ENCODE measurements around the gene ARPC1A. TPM values are rescaled to one million over a fixed set of nuclear protein-coding genes. Genes with fewer than 3 reads are reported as not detected.
"Not testable (repeated sequence)": the region's sequence is repeated elsewhere in the genome, so short reads cannot be mapped to it uniquely, and the experiment has no call there.

ARPC1A gene
- polyA plus RNA-seq, 3 donors: 54.5 to 239 (median 109) TPM

- peak overlapping the region; percentile 68 for H3K27ac ChIP-seq (ENCODE audit: low read depth, low read length)
- WGBS, 3 donors: 12 to 71% (median 13%) methylated on average over 12 of the region's 12 CpGs
Measured at GRCh38 chr7:99380032-99380822, 54.5 kb downstream of the ARPC1A start.

GRCh38 chr7:99380823-99381663 lies 55.3 kb downstream of the ARPC1A start:
- 57 to 74% (median 57%) methylated on average over 16 of the region's 16 CpGs for WGBS, 3 donors
- no peak overlapping the region for H3K27ac ChIP-seq (ENCODE audit: low read depth, low read length)

DNA sequence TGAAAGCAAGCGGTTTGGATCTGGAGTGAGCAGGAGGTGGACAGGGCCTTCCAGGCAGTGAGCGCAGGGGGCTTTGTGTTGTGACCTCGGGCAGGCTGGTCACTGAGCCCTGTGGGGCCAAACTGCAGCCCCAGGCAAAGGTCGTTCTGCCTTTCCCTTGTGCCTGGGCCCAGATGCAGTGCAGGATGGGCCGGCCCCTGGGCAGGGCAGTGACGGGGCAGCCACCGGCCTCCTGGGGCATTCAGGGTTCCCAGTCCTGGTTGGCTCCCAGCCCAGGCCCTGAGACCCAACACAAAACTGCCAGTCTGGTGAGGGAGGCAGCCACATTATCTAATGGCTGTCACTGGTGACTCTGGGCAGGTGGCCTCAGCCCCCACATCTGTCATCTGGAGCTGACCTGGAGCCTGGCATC lies 56.0 kb downstream of the ARPC1A start:
- no peak overlapping the region for H3K27ac ChIP-seq (ENCODE audit: low read depth, low read length)
- 60 to 65% (median 64%) methylated on average over 7 of the region's 7 CpGs for WGBS, 3 donors

- H3K27ac ChIP-seq (ENCODE audit: low read depth, low read length): no peak overlapping the region
- WGBS, 3 donors: 90 to 92% (median 91%) methylated on average over 10 of the region's 10 CpGs
Measured at GRCh38 chr7:99383203-99383602, 57.5 kb downstream of the ARPC1A start.

DNA sequence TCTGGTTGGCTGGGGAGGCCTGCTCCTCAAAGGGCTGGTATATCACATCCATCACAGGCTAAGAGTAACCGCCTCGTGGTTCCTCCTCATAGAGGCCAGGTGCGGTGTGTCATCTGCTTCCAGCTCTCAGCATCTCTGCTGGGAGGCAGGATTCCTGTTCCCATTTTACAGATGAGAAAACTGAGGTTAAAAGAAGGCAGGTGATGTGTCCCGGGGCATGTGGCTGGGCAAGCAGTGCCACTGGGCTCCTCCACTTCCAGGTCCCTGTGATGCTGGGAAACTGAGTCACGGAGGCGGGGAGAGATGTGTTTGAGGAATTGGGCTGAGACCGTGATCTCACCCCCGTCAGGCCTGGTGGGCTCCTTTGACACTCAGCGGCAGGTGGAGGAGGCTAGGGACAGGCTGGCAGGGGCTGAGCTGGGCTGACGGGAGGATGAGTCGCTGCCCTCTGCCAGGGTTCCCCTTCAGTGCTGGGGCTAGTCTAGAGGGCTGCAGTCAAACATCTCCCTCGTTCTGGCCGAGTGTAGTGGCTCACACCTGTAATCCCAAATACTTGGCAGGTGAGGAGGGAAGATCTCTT lies 58.2 kb downstream of the ARPC1A start:
- no peak overlapping the region for H3K27ac ChIP-seq (ENCODE audit: low read depth, low read length)
- WGBS, 3 donors: 88 to 94% (median 93%) methylated on average over 13 of the region's 13 CpGs

DNA sequence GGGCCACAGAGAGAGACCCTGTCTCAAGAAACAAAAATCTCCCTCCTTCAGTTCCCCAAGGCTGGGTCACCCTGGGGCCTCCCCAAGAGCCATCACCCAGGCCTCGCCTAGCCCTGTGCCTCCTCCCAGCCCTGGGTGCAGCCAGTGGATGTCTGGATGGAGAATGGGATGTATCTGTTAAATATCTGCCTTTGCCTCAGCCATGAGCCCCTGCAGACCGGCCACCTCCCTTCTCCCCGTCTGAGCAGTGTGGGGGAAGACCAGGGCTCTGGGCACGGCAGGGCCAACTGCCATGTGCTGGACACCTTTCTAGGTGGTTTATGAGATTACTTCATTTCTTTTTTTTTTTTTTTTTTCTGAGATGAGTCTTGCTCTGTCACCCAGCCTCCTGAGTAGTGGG lies 58.8 kb downstream of the ARPC1A start:
- H3K27ac ChIP-seq (ENCODE audit: low read depth, low read length): no peak overlapping the region
- WGBS, 3 donors: 81 to 90% (median 87%) methylated on average over 4 of the region's 4 CpGs

- WGBS, 3 donors: 62 to 90% (median 63%) methylated on average over 8 of the region's 8 CpGs
- H3K27ac ChIP-seq (ENCODE audit: low read depth, low read length): no peak overlapping the region
Measured at GRCh38 chr7:99385564-99385963, 59.9 kb downstream of the ARPC1A start.

- H3K27ac ChIP-seq (ENCODE audit: low read depth, low read length): no peak overlapping the region
- 89 to 92% (median 89%) methylated on average over 9 of the region's 9 CpGs for WGBS, 3 donors
Measured at GRCh38 chr7:99386584-99387238, 61.0 kb downstream of the ARPC1A start.

GRCh38 chr7:99387239-99387635 lies 61.5 kb downstream of the ARPC1A start:
- not testable (repeated sequence) for H3K27ac ChIP-seq (ENCODE audit: low read depth, low read length)
- WGBS, 3 donors: 84 to 99% (median 86%) methylated on average over 14 of the region's 14 CpGs

DNA sequence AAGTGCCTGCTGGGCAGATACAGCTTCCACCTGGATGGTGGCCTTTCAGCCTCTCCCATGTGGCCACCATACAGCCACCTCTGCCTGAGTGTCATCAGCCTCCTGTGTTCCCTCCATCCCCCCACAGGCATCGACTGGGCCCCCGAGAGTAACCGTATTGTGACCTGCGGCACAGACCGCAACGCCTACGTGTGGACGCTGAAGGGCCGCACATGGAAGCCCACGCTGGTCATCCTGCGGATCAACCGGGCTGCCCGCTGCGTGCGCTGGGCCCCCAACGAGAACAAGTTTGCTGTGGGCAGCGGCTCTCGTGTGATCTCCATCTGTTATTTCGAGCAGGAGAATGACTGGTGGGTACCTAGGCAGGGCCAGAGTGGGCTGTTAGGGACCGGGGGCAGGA lies 62.2 kb downstream of the ARPC1A start:
- H3K27ac ChIP-seq (ENCODE audit: low read depth, low read length): no peak overlapping the region
- 94 to 96% (median 95%) methylated on average over 20 of the region's 20 CpGs for WGBS, 3 donors

DNA sequence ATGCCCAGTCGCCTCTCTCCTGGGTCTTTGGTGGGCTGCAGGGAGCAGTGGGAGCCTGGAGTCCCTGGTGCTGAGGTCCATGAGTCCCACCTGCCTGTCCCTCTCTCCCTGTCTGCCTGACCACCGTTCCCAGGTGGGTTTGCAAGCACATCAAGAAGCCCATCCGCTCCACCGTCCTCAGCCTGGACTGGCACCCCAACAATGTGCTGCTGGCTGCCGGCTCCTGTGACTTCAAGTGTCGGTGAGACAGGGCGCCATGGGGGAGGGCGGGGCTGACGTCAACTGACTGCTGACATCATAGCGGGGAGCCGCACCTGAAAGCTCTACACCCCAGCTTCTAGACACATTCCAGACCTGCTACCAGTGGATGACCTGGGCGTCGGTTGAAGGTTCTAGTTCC lies 64.1 kb downstream of the ARPC1A start:
- 90 to 91% (median 91%) methylated on average over 13 of the region's 13 CpGs for WGBS, 3 donors
- H3K27ac ChIP-seq (ENCODE audit: low read depth, low read length): no peak overlapping the region

- 92 to 94% (median 93%) methylated on average over 20 to 23 of the region's 23 CpGs for WGBS, 3 donors
- H3K27ac ChIP-seq (ENCODE audit: low read depth, low read length): no peak overlapping the region
Measured at GRCh38 chr7:99390941-99391602, 65.4 kb downstream of the ARPC1A start.

DNA sequence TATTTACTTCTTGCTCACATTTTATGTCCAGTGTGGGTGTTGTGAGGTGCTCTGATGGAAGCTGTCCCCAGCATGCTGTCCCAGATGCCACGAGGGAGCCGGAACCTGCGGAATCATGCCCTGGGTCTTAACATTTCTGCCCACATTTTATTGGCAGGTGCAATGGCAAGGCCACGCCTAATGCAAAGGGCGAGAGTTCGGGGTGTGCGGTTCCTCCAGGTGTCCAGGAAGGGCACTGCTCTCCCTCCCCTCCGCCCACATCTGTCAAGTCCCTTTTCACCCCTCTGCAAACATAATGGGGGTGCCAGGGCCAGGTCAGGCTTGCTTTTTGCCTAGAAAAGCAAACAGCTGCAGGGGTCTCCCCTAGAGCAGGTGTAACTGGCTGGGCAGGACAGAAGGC lies 66.3 kb downstream of the ARPC1A start:
- WGBS, 3 donors: 64 to 92% (median 86%) methylated on average over 8 of the region's 8 CpGs
- no peak overlapping the region for H3K27ac ChIP-seq (ENCODE audit: low read depth, low read length)

DNA sequence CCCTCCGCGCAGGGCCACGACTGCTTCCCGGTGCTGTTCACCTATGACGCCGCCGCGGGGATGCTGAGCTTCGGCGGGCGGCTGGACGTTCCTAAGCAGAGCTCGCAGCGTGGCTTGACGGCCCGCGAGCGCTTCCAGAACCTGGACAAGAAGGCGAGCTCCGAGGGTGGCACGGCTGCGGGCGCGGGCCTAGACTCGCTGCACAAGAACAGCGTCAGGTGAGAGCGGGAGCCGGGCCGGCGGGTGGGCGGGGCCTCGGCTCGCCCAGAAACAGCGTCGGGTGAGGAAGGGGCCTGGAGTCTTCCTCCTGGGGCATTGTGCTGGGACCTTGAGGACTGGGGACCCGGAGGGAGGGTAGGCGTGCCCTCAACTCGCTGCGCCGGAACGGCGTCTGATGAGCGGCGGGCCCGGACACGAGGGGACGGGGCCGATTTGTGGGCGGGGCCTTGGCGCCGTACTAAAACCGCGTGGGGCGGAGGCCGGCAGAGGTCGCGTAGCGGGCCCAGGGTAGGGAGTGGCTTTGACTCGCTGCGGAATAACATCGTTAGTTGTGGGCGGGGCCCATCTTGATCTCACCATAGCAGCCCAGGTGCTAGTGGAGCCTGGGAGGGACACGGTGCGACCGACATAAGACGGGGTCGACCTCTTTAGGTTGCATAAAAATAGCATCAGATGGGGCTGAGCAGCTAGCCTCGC lies 67.1 kb downstream of the ARPC1A start:
- WGBS, 3 donors: 2 to 13% (median 9%) methylated on average over 67 to 68 of the region's 68 CpGs
- peak overlapping the region; percentile 13 for H3K27ac ChIP-seq (ENCODE audit: low read depth, low read length)

GRCh38 chr7:99393355-99394187 lies 67.9 kb downstream of the ARPC1A start:
- WGBS, 3 donors: 30 to 61% (median 50%) methylated on average over 30 of the region's 30 CpGs
- no peak overlapping the region for H3K27ac ChIP-seq (ENCODE audit: low read depth, low read length)

DNA sequence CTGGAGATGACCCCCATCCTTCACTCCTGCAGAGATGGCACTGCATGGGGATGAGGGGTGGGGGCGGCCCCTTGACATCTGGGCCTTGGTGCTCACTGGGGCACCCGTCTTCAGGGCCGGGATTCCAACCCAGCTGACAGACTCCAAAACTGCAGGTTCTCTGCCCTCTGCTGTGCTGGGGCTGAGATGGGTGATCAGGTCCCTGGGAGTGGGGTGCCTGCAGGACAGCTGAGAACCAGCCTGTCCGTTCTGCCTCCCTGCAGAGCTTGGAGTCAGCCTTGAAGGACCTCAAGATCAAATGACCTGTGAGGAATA lies 68.4 kb downstream of the ARPC1A start:
- WGBS, 3 donors: 88 to 98% (median 89%) methylated on average over 4 of the region's 4 CpGs

More for the DNA sequence above, 68.4 kb downstream of the ARPC1A start:
- H3K27ac ChIP-seq (ENCODE audit: low read depth, low read length): no peak overlapping the region
